ENCODE results near the gene TBC1D9.

GRCh38 chr4:140640150-140640748 is 115.9 kb downstream of the TBC1D9 start:
- TF ChIP-seq POLR2A (IDR thresholded peaks at IDR 0.05) (no peak), CTCF (IDR thresholded peaks at IDR 0.05) (no peak), POLR2AphosphoS5 (IDR thresholded peaks at IDR 0.05) (no peak), EP300 (IDR thresholded peaks at IDR 0.05) (no peak)

Data from sigmoid colon (tissue), 4 donors.